Ascending aorta (tissue), 2 donors: Measurements from ENCODE around the gene MEGF11. TPM values are rescaled to one million over a fixed set of nuclear protein-coding genes. Genes with fewer than 3 reads are reported as not detected.

ENCODE experiments used
- DNase-seq, 2 donors: peaks; one replicate each; pipeline ENCODE4 v3.0.0-alpha.2; 2019; ENCODE audit warnings: low spot score in 2 of 2
- H3K27ac ChIP-seq, 2 donors: fragments of 200-600 bp; sonication (generic); one replicate each; pipeline ENCODE4 v1.5.1; 2016 to 2017; ENCODE audit warnings: mild to moderate bottlenecking in 1 of 2
- H3K27me3 ChIP-seq: fragments of 200-600 bp; sonication (generic); one replicate; pipeline ENCODE4 v1.5.1; 2017
- H3K36me3 ChIP-seq, 2 donors: fragments of 200-600 bp; sonication (generic); one replicate each; pipeline ENCODE4 v1.5.1; 2016
- H3K4me1 ChIP-seq, 2 donors: fragments of 200-600 bp; sonication (generic); one replicate each; pipeline ENCODE4 v1.5.1; 2016 to 2017; ENCODE audit warnings: mild to moderate bottlenecking in 1 of 2
- H3K4me3 ChIP-seq, 2 donors: fragments of 200-600 bp; sonication (generic); one replicate each; pipeline ENCODE4 v1.5.1; 2016 to 2017; ENCODE audit warnings: mild to moderate bottlenecking in 1 of 2
- H3K9me3 ChIP-seq, 2 donors: fragments of 200-600 bp; sonication (generic); one replicate each; pipeline ENCODE4 v1.5.1; 2016
- CTCF ChIP-seq, 3 experiments: fragments of 200-600 bp in 2 of 3; fragments of 450-650 bp in 1 of 3; sonication (generic) in 2 of 3; IDR thresholded peaks; one replicate each; pipeline ENCODE4 v1.5.1; 2016 to 2019; ENCODE audit warnings: antibody characterized with exemption in 3 of 3, mild to moderate bottlenecking in 1 of 3, moderate library complexity in 1 of 3
- intact Hi-C: fragments of 100-400 bp; cut with DNase I; formaldehyde crosslinking; loops from one replicate; pipeline ENCODE4 v1.15.1; 2023
- total RNA-seq: library from RNA; depleted of rRNA; stranded (reverse); fragments of >200 nt; gene quantifications from one replicate; pipeline ENCODE4 v1.1.0, GENCODE V29; 2016

The MEGF11 gene
- total RNA-seq, 1 donor from 2014 or later = not detected

- H3K27ac ChIP-seq = no peak overlapping the region
- H3K4me1 ChIP-seq = no peaks in the 10 kb centered on the region
- no peak for TF ChIP-seq CTCF (IDR thresholded peaks at IDR 0.05)
- DNase-seq = no peak
- H3K9me3 ChIP-seq = no peaks in the 10 kb centered on the region
- H3K27me3 ChIP-seq = no peaks in the 10 kb centered on the region
- intact Hi-C loops = no loop called here
- H3K36me3 ChIP-seq = no peaks in the 10 kb centered on the region
- no peak overlapping the region for H3K4me3 ChIP-seq
Measured at GRCh38 chr15:66215811-66216210, 37.7 kb downstream of the MEGF11 start.

- no peak for DNase-seq
- Histone ChIP-seq H3K27ac (no peak overlapping the region), H3K9me3 (no peaks in the 10 kb centered on the region), H3K27me3 (no peaks in the 10 kb centered on the region), H3K36me3 (no peaks in the 10 kb centered on the region), H3K4me3 (no peak overlapping the region), H3K4me1 (no peaks in the 10 kb centered on the region)
- intact Hi-C loops = no loop called here
- no peak for TF ChIP-seq CTCF (IDR thresholded peaks at IDR 0.05)
Measured at GRCh38 chr15:66214246-66214645, 39.3 kb downstream of the MEGF11 start.

GRCh38 chr15:66212563-66212921 is 41.0 kb downstream of the MEGF11 start:
- Histone ChIP-seq H3K4me1 (no peaks in the 10 kb centered on the region), H3K27ac (no peak overlapping the region), H3K36me3 (no peaks in the 10 kb centered on the region), H3K9me3 (no peaks in the 10 kb centered on the region), H3K4me3 (no peak overlapping the region), H3K27me3 (no peaks in the 10 kb centered on the region)
- DNase-seq = no peak
- TF ChIP-seq CTCF (IDR thresholded peaks at IDR 0.05) = no peak
- intact Hi-C loops = no loop called here

- intact Hi-C loops = no loop called here
- no peaks in the 10 kb centered on the region for H3K9me3 ChIP-seq
- H3K27me3 ChIP-seq = no peaks in the 10 kb centered on the region
- no peaks in the 10 kb centered on the region for H3K36me3 ChIP-seq
- no peak overlapping the region for H3K27ac ChIP-seq
- no peak overlapping the region for H3K4me3 ChIP-seq
- H3K4me1 ChIP-seq = no peaks in the 10 kb centered on the region
- no peak for TF ChIP-seq CTCF (IDR thresholded peaks at IDR 0.05)
- DNase-seq = no peak
Measured at GRCh38 chr15:66211670-66212562, 41.6 kb downstream of the MEGF11 start.

GRCh38 chr15:66210684-66211083 is 42.9 kb downstream of the MEGF11 start:
- no peak for TF ChIP-seq CTCF (IDR thresholded peaks at IDR 0.05)
- Histone ChIP-seq H3K27ac (no peak overlapping the region), H3K27me3 (no peaks in the 10 kb centered on the region), H3K36me3 (no peaks in the 10 kb centered on the region), H3K9me3 (no peaks in the 10 kb centered on the region), H3K4me3 (no peak overlapping the region), H3K4me1 (no peaks in the 10 kb centered on the region)
- intact Hi-C loops = no loop called here
- DNase-seq = no peak
